ENCODE data around the gene IGF2BP3.

IGF2BP3 gene

DNA sequence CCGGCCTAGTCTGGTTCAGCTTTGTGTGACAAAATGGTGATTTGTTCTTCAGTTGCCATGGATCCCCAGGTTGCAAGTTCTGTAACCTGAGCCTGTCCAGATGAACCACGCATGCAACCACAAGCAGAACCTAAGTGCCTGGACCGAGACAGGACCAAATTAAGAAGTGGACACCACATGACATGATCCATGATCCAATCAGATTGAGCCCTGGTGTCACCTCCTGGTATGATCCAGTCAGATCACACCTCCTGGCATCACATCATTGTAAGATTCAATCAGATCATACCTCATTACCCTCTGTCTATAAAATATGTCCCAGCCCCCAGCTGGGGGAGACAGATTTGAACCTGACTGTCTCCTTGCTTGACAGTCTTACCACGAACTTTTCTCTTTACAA, 101.2 kb downstream of the IGF2BP3 start:
- Histone ChIP-seq H2AK5ac (ENCODE audit: low read length, severe bottlenecking) (no peak overlapping the region), H3K9me3 (ENCODE audit: control insufficient read depth, low read length) (no peaks in the 10 kb centered on the region), H3K23ac (ENCODE audit: low read length in 2 of 2) (no peak overlapping the region), H3K4me1 (ENCODE audit: control insufficient read depth, insufficient read depth, low read depth, low read length) (peaks cover 6% of the 10 kb centered on the region), H3K18ac (ENCODE audit: low read depth in 1 of 2, low read length in 2 of 2) (peak overlapping the region in 1 of 2 experiments; percentile 39), H4K91ac (ENCODE audit: low read length) (no peak overlapping the region), H3K36me3 (ENCODE audit: control insufficient read depth in 1 of 2, insufficient read depth in 2 of 2, low read depth in 1 of 2, low read length in 2 of 2) (peaks cover 0 to under 1% of the 10 kb centered on the region in 2 experiments), H2BK120ac (ENCODE audit: low read depth, low read length) (no peak overlapping the region), H3K27ac (ENCODE audit: low read length, poor library complexity, severe bottlenecking) (no peak overlapping the region), H3K4ac (ENCODE audit: low read depth in 1 of 2, low read length in 2 of 2) (no peak overlapping the region), H3K79me1 (replicated peaks; ENCODE audit: low read length, poor library complexity, severe bottlenecking) (peaks cover 19% of the 10 kb centered on the region), H3K9ac (ENCODE audit: low read length) (no peak overlapping the region), H2AFZ (ENCODE audit: low read depth, low read length) (no peak overlapping the region), H2BK5ac (ENCODE audit: low read depth, low read length, poor library complexity, severe bottlenecking) (no peak overlapping the region), H2BK15ac (ENCODE audit: low read depth, poor library complexity, severe bottlenecking) (no peak overlapping the region), H2BK12ac (ENCODE audit: low read length in 2 of 2) (no peak overlapping the region), H3K14ac (ENCODE audit: low read length in 2 of 2) (no peak overlapping the region), H3K4me3 (ENCODE audit: insufficient read depth in 1 of 2, low read depth in 1 of 2, low read length in 2 of 2) (no peak overlapping the region), H3K4me2 (ENCODE audit: low read length, poor library complexity, severe bottlenecking) (no peak overlapping the region), H3K27me3 (ENCODE audit: control insufficient read depth in 1 of 2, insufficient read depth in 1 of 2, low read length in 2 of 2) (no peaks in the 10 kb centered on the region), H4K8ac (ENCODE audit: low read length) (no peak overlapping the region)
- no peak for DNase-seq
- WGBS: 95% methylated on average over 4 of the region's 4 CpGs

DNA sequence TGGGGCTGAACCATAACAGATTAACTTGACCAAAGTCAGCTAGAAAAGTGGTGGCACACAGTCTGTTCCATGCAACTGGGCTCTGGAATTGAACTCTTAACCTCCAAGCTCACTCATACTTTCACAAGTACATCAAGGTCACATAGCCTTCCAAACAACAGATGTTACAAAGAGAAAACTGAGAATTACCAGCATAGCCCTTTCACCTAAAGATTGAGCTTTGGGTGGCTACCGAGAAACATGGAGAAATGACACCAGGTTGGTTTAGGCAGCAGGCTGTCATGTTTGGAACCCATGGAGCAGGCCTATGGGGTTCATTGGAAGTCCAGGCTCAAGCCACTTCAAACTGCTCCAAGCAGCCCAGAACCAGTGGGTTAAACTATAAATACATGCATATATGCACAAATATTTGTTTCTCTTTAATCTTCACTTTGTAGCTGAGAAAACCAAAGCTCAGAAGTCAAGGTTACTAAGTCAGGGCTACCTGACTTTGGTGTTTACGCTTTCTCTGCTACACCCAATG, 112.1 kb downstream of the IGF2BP3 start:
- Histone ChIP-seq H3K79me1 (replicated peaks; ENCODE audit: low read length, poor library complexity, severe bottlenecking) (peaks cover 20% of the 10 kb centered on the region), H3K9ac (ENCODE audit: low read length) (no peak overlapping the region), H3K4me2 (ENCODE audit: low read length, poor library complexity, severe bottlenecking) (no peak overlapping the region), H4K8ac (ENCODE audit: low read length) (no peak overlapping the region), H2BK120ac (ENCODE audit: low read depth, low read length) (no peak overlapping the region), H3K4me1 (ENCODE audit: control insufficient read depth, insufficient read depth, low read depth, low read length) (peaks cover 4% of the 10 kb centered on the region), H3K27me3 (ENCODE audit: control insufficient read depth in 1 of 2, insufficient read depth in 1 of 2, low read length in 2 of 2) (no peaks in the 10 kb centered on the region), H2BK12ac (ENCODE audit: low read length in 2 of 2) (no peak overlapping the region), H3K14ac (ENCODE audit: low read length in 2 of 2) (no peak overlapping the region), H3K9me3 (ENCODE audit: control insufficient read depth, low read length) (no peaks in the 10 kb centered on the region), H3K4me3 (ENCODE audit: insufficient read depth in 1 of 2, low read depth in 1 of 2, low read length in 2 of 2) (no peak overlapping the region), H3K23ac (ENCODE audit: low read length in 2 of 2) (no peak overlapping the region), H3K36me3 (ENCODE audit: control insufficient read depth in 1 of 2, insufficient read depth in 2 of 2, low read depth in 1 of 2, low read length in 2 of 2) (no peaks in the 10 kb centered on the region), H3K4ac (ENCODE audit: low read depth in 1 of 2, low read length in 2 of 2) (no peak overlapping the region), H2AK5ac (ENCODE audit: low read length, severe bottlenecking) (peak overlapping the region; percentile 35), H4K91ac (ENCODE audit: low read length) (no peak overlapping the region), H2AFZ (ENCODE audit: low read depth, low read length) (no peak overlapping the region), H2BK15ac (ENCODE audit: low read depth, poor library complexity, severe bottlenecking) (no peak overlapping the region), H2BK5ac (ENCODE audit: low read depth, low read length, poor library complexity, severe bottlenecking) (no peak overlapping the region), H3K27ac (ENCODE audit: low read length, poor library complexity, severe bottlenecking) (peak overlapping the region; percentile 44), H3K18ac (ENCODE audit: low read depth in 1 of 2, low read length in 2 of 2) (no peak overlapping the region)
- WGBS: 99% methylated on average over 2 of the region's 2 CpGs
- DNase-seq: no peak

- H2BK120ac ChIP-seq (ENCODE audit: low read depth, low read length): no peak overlapping the region
- H3K27me3 ChIP-seq (ENCODE audit: control insufficient read depth in 1 of 2, insufficient read depth in 1 of 2, low read length in 2 of 2): no peaks in the 10 kb centered on the region
- no peak overlapping the region for H3K9ac ChIP-seq (ENCODE audit: low read length)
- peak overlapping the region; percentile 56 for H3K27ac ChIP-seq (ENCODE audit: low read length, poor library complexity, severe bottlenecking)
- peak; percentile 63 for DNase-seq
- no peaks in the 10 kb centered on the region for H3K9me3 ChIP-seq (ENCODE audit: control insufficient read depth, low read length)
- H3K14ac ChIP-seq (ENCODE audit: low read length in 2 of 2): no peak overlapping the region
- no peak overlapping the region for H4K91ac ChIP-seq (ENCODE audit: low read length)
- H3K36me3 ChIP-seq (ENCODE audit: control insufficient read depth in 1 of 2, insufficient read depth in 2 of 2, low read depth in 1 of 2, low read length in 2 of 2): no peaks in the 10 kb centered on the region
- no peak overlapping the region for H2AK5ac ChIP-seq (ENCODE audit: low read length, severe bottlenecking)
- H2BK12ac ChIP-seq (ENCODE audit: low read length in 2 of 2): no peak overlapping the region
- no peak overlapping the region for H3K4me3 ChIP-seq (ENCODE audit: insufficient read depth in 1 of 2, low read depth in 1 of 2, low read length in 2 of 2)
- 21% methylated on average over 5 of the region's 6 CpGs for WGBS
- H3K4me2 ChIP-seq (ENCODE audit: low read length, poor library complexity, severe bottlenecking): no peak overlapping the region
- no peak overlapping the region for H3K18ac ChIP-seq (ENCODE audit: low read depth in 1 of 2, low read length in 2 of 2)
- peaks cover 18% of the 10 kb centered on the region for H3K79me1 ChIP-seq (replicated peaks; ENCODE audit: low read length, poor library complexity, severe bottlenecking)
- no peak overlapping the region for H2AFZ ChIP-seq (ENCODE audit: low read depth, low read length)
- H2BK5ac ChIP-seq (ENCODE audit: low read depth, low read length, poor library complexity, severe bottlenecking): no peak overlapping the region
- peaks cover 6% of the 10 kb centered on the region for H3K4me1 ChIP-seq (ENCODE audit: control insufficient read depth, insufficient read depth, low read depth, low read length)
- H3K23ac ChIP-seq (ENCODE audit: low read length in 2 of 2): no peak overlapping the region
- no peak overlapping the region for H3K4ac ChIP-seq (ENCODE audit: low read depth in 1 of 2, low read length in 2 of 2)
- H2BK15ac ChIP-seq (ENCODE audit: low read depth, poor library complexity, severe bottlenecking): no peak overlapping the region
- H4K8ac ChIP-seq (ENCODE audit: low read length): no peak overlapping the region
These were observed 112.8 kb downstream of the IGF2BP3 start for GRCh38 chr7:23357190-23358093.

DNA sequence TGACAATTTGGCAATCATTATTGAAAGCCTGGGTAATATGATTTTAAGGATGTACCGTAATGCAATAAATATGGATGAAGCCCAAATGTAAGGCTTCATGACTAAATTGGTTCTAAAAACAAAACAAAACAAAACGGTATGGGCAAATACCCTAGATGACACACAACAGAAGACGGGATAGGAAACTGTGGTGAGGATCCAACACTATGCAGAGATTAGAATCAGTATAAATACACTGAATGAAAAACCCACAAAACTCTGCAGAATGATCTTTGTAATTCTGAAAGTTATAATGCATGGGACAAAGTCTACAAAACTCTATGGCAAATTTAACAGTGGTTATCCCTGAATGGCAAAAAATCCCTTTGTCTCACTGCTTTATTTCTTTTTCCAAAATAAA, 113.6 kb downstream of the IGF2BP3 start:
- H3K79me1 ChIP-seq (replicated peaks; ENCODE audit: low read length, poor library complexity, severe bottlenecking): peaks cover 16% of the 10 kb centered on the region
- H2BK5ac ChIP-seq (ENCODE audit: low read depth, low read length, poor library complexity, severe bottlenecking): no peak overlapping the region

More for the DNA sequence above, 113.6 kb downstream of the IGF2BP3 start:
- Histone ChIP-seq H3K4me2 (ENCODE audit: low read length, poor library complexity, severe bottlenecking) (no peak overlapping the region), H4K91ac (ENCODE audit: low read length) (no peak overlapping the region), H3K4me1 (ENCODE audit: control insufficient read depth, insufficient read depth, low read depth, low read length) (peaks cover 6% of the 10 kb centered on the region), H3K4me3 (ENCODE audit: insufficient read depth in 1 of 2, low read depth in 1 of 2, low read length in 2 of 2) (no peak overlapping the region), H3K9me3 (ENCODE audit: control insufficient read depth, low read length) (no peaks in the 10 kb centered on the region), H3K9ac (ENCODE audit: low read length) (no peak overlapping the region), H3K27me3 (ENCODE audit: control insufficient read depth in 1 of 2, insufficient read depth in 1 of 2, low read length in 2 of 2) (no peaks in the 10 kb centered on the region), H3K4ac (ENCODE audit: low read depth in 1 of 2, low read length in 2 of 2) (no peak overlapping the region), H2BK12ac (ENCODE audit: low read length in 2 of 2) (no peak overlapping the region), H3K36me3 (ENCODE audit: control insufficient read depth in 1 of 2, insufficient read depth in 2 of 2, low read depth in 1 of 2, low read length in 2 of 2) (no peaks in the 10 kb centered on the region), H2BK15ac (ENCODE audit: low read depth, poor library complexity, severe bottlenecking) (no peak overlapping the region), H3K14ac (ENCODE audit: low read length in 2 of 2) (no peak overlapping the region), H2AK5ac (ENCODE audit: low read length, severe bottlenecking) (no peak overlapping the region), H2BK120ac (ENCODE audit: low read depth, low read length) (no peak overlapping the region), H4K8ac (ENCODE audit: low read length) (no peak overlapping the region), H3K27ac (ENCODE audit: low read length, poor library complexity, severe bottlenecking) (peak overlapping the region; percentile 47), H2AFZ (ENCODE audit: low read depth, low read length) (no peak overlapping the region), H3K18ac (ENCODE audit: low read depth in 1 of 2, low read length in 2 of 2) (no peak overlapping the region), H3K23ac (ENCODE audit: low read length in 2 of 2) (no peak overlapping the region)
- DNase-seq: peak; percentile 68
- WGBS: 80% methylated on average over 1 of the region's 3 CpGs

All from mesenchymal stem cell (in vitro differentiated cells and primary cell).